Left ventricle myocardium inferior (tissue), 1 donor: Measurements from ENCODE around the gene NUDT16. TPM values are rescaled to one million over a fixed set of nuclear protein-coding genes. Genes with fewer than 3 reads are reported as not detected.
"Not testable (repeated sequence)": the region's sequence is repeated elsewhere in the genome, so short reads cannot be mapped to it uniquely, and the experiment has no call there.

ENCODE experiments used
- DNase-seq: peaks from one replicate; pipeline ENCODE4 v3.0.0-alpha.2; 2020
- H3K27ac ChIP-seq: fragments of 200-600 bp; replicated peaks from 2 replicates; pipeline ENCODE4 v1.8.0; 2021
- H3K27me3 ChIP-seq: fragments of 200-600 bp; 2 replicates; pipeline ENCODE4 v1.8.0; 2021; ENCODE audit warnings: low read depth
- H3K36me3 ChIP-seq: fragments of 200-600 bp; 2 replicates; pipeline ENCODE4 v1.8.0; 2021
- H3K4me1 ChIP-seq: fragments of 200-600 bp; 2 replicates; pipeline ENCODE4 v1.8.0; 2021
- H3K4me3 ChIP-seq: fragments of 200-600 bp; 2 replicates; pipeline ENCODE4 v1.8.0; 2021; ENCODE audit warnings: mild to moderate bottlenecking, moderate library complexity
- H3K9me3 ChIP-seq: fragments of 200-600 bp; replicated peaks from 2 replicates; pipeline ENCODE4 v1.8.0; 2021
- CTCF ChIP-seq: fragments of 200-600 bp; IDR thresholded peaks from 2 replicates; pipeline ENCODE4 v1.8.0; 2021; ENCODE audit warnings: antibody characterized with exemption, mild to moderate bottlenecking, borderline replicate concordance
- intact Hi-C: fragments of 100-400 bp; cut with micrococcal nuclease; formaldehyde crosslinking; loops from one replicate; pipeline ENCODE4 v1.11.0; 2022
- total RNA-seq: library from RNA; stranded (reverse); fragmentation: NEBNext Ultra II Directional; extraction: Animal tissue kit (Norgen Biotek cat#: 25700); gene quantifications from one replicate; pipeline ENCODE4 v1.2.1, GENCODE V29; 2021
- donor health status: DM: no; HTN: yes; CAD: no; lungs with severe emphysema.

Gene NUDT16
- total RNA-seq, 1 donor from 2014 or later, result 35.3 TPM

- intact Hi-C loops, result no loop called here
- no peak for TF ChIP-seq CTCF
- peak overlapping the region; percentile 2 for H3K27ac ChIP-seq
- DNase-seq, result no peak
- peaks cover 44% of the 10 kb centered on the region for H3K4me1 ChIP-seq
- no peak overlapping the region for H3K4me3 ChIP-seq
- no peaks in the 10 kb centered on the region for H3K9me3 ChIP-seq
- H3K36me3 ChIP-seq, result no peaks in the 10 kb centered on the region
- H3K27me3 ChIP-seq, result no peaks in the 10 kb centered on the region
Observed at GRCh38 chr3:131357275-131357674, 24.3 kb upstream of the NUDT16 start.

DNA sequence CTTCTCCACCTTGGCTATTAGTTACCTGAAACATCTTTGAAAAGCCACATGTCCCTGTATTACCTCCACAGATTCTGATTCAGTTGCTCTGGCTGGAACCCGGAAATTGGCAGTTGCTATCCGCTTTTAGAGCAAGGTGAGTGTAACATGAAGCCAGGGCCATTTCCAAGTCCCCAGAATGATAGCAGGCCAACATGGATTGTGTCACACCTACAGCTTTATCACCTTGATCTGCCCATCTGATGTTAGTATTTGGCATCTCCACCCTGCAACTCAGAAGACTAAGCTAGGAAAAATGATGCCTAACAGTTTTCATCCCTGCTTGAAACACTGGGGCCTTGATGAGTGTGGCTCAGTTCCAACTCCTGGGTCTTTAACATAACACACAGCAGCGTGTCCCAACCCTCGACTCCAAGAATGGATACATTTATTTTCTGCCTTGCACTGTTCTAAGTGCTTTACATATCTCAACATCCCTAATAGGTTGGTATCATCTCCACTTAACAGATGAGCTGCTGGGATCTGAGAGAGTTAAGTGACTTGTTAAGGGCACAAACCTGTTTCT is 21.3 kb upstream of the NUDT16 start:
- Histone ChIP-seq H3K36me3 (no peaks in the 10 kb centered on the region), H3K27me3 (no peaks in the 10 kb centered on the region), H3K9me3 (no peaks in the 10 kb centered on the region), H3K4me1 (peaks cover 31% of the 10 kb centered on the region), H3K27ac (peak overlapping the region; percentile 90), H3K4me3 (peak overlapping the region; percentile 71)
- intact Hi-C loops, result no loop called here
- no peak for DNase-seq
- TF ChIP-seq CTCF, result no peak

DNA sequence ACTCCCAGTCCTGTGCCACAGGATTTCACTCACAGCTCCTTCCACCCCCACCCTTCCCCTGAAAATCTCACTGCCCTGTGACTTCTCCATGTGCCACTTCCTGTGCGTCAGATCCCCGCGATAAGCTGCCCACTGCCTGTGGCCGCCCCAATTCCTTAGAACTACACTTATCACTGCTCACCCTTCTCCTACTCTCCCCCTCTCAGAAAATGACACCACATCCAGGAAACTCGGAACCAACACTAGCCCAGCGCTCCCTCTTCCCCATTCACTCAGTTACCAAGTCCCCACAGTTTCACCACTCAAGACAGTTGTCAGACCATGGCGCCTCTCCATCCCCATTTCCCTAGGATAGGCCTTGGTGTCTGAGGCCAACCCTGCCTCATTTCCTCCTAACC is 20.5 kb upstream of the NUDT16 start:
- DNase-seq, intact Hi-C loops, H3K36me3 ChIP-seq, H3K27me3 ChIP-seq, H3K9me3 ChIP-seq: not testable (repeated sequence)
- H3K4me3 ChIP-seq, result peak overlapping the region; percentile 71
- H3K4me1 ChIP-seq, result peaks cover 31% of the 10 kb centered on the region
- H3K27ac ChIP-seq, result peak overlapping the region; percentile 90

DNA sequence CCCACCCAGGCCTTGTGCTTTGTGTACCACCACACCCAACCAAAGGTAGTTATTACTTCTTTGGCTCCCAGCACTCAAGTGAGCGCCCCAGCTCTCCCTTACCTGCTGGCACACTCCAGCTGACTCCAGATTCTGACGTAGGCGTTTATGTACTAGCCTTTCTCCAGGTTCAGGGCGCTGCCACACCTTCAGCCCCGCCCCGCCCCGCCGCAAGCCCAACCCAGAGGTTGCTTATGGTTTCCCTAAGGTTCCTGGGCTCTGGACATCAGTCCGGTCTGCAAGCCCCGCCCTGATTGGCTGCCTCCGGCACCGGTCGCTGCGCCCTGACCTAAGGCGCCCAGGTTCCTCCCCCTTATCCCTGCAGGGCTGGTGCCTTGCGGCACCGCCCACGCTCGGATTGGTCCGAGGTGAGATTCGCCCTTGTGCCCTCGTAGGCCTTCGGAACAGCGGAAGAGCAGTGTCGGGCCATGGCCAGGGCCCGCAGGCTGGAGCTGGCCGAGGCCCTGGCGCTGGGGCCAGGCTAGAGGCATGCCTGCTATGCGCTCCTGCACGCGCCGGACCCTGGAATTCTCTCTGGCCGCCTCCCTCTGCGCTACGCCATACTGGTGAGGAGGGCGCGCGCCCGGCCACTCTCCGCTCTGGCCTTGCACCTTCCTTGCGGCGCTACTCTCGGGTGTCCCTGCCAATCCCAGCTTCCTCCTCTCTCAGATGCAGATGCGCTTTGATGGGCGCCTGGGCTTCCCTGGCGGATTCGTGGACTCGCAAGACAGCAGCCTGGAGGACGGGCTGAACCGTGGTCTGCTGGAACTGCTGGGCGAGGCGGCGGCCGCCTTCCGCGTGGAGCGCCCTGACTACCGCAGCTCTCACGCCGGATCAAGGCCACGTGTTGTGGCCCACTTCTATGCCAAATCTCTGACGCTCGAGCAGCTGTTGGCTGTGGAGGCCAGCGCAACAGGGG is 19.8 kb upstream of the NUDT16 start:
- Histone ChIP-seq H3K27me3 (no peaks in the 10 kb centered on the region), H3K9me3 (no peaks in the 10 kb centered on the region), H3K4me1 (peaks cover 31% of the 10 kb centered on the region), H3K36me3 (no peaks in the 10 kb centered on the region), H3K27ac (peak overlapping the region; percentile 90), H3K4me3 (peak overlapping the region; percentile 71)
- intact Hi-C loops, result no loop called here
- DNase-seq, result peak; percentile 83
- TF ChIP-seq CTCF, result no peak

DNA sequence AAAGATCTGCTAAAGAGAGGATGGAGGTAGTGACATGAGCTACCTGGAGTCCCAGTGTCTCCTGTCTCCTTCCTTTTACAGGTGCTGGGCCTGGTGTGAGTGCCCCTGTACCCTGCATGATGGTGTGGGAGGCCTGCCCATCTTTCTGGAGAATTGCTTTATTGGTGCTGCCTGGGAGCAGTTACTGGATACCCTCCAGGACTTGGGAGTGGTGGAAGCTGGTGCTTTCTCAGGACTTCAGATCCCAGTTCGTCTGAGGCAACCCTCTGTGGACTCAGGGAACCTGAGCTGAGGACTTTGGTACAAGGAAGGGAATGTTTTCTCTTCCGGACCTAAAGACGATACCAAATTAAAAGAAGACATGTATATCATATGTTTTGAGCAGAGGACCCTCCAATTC is 18.3 kb upstream of the NUDT16 start:
- Histone ChIP-seq H3K27me3 (no peaks in the 10 kb centered on the region), H3K4me1 (peaks cover 21% of the 10 kb centered on the region), H3K27ac (no peak overlapping the region), H3K36me3 (no peaks in the 10 kb centered on the region), H3K4me3 (no peak overlapping the region), H3K9me3 (no peaks in the 10 kb centered on the region)
- TF ChIP-seq CTCF, result no peak
- intact Hi-C loops, result no loop called here
- no peak for DNase-seq
